ENCODE results near the gene SF3A1. TPM values are rescaled to one million over a fixed set of nuclear protein-coding genes. Genes with fewer than 3 reads are reported as not detected.
A peak's percentile ranks its signal among the peaks of the same experiment; 100 is the strongest.

SF3A1 gene
- total and polyA plus RNA-seq, 2 of the 13 experiments (the other 11 are each of a cell fraction or from before 2014, with no cell fraction given) = 10.0 to 22.0 TPM

DNA sequence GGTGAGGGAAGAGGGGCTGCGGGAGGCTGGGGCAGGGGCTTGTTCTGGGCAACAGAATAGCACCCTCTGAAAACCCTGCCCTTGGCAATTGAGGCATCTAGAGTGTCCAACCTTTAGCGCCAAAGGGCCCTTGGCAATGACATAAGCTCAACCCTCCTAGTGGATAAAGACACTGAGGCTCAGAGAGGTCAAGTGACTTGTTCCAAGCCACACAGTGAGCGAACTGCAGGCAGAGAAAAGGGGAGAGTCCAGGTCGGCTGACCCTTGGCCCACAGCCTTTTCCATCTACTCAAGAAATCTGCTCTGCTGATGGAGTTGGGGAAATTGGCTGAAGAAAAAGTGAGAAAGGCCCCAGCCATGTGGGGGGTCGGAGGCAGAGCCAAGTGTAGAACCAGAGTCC is 43.0 kb upstream of the SF3A1 start:
- Histone ChIP-seq H3K27ac (ENCODE audit: extremely low read length, insufficient read depth, low read length) (no peak overlapping the region), H3K4me2 (ENCODE audit: low read depth, low read length) (no peak overlapping the region), H3K27me3 (ENCODE audit: control insufficient read depth in 1 of 2, insufficient read depth in 2 of 2, low read length in 2 of 2) (no peaks in the 10 kb centered on the region; a peak in 1 of 5 replicates), H3K4me3 (replicated peaks in 1 of 3; ENCODE audit: insufficient read depth in 1 of 3, low read depth in 2 of 3, low read length in 3 of 3) (no peak overlapping the region), H3K9me3 (ENCODE audit: low read length) (no peaks in the 10 kb centered on the region), H2AFZ (ENCODE audit: low read length) (no peak overlapping the region), H3K79me2 (ENCODE audit: insufficient read depth, low read length) (no peaks in the 10 kb centered on the region), H3K36me3 (replicated peaks in 1 of 2; ENCODE audit: control insufficient read depth in 1 of 2, insufficient read depth in 2 of 2, low read length in 2 of 2) (no peaks in the 10 kb centered on the region), H3K9ac (ENCODE audit: insufficient read depth, low read depth, low read length) (no peak overlapping the region), H3K4me1 (ENCODE audit: insufficient read depth, low read length) (peaks cover 70% of the 10 kb centered on the region), H4K20me1 (ENCODE audit: insufficient read depth, low read length) (no peaks in the 10 kb centered on the region)
- intact Hi-C loops (cut with micrococcal nuclease; ENCODE audit: unreplicated experiment) = no loop called here
- ATAC-seq (no peak), FAIRE-seq (no peak), DNase-seq (ENCODE audit: low spot score) (no peak)
- POLR2A ChIA-PET = interaction anchor here (10.2 kb wide), 1 partner anchor 24 kb away, joined by 164 read pairs; the partner anchor contains the start of gene MTFP1
- TF ChIP-seq, protein P1, sequence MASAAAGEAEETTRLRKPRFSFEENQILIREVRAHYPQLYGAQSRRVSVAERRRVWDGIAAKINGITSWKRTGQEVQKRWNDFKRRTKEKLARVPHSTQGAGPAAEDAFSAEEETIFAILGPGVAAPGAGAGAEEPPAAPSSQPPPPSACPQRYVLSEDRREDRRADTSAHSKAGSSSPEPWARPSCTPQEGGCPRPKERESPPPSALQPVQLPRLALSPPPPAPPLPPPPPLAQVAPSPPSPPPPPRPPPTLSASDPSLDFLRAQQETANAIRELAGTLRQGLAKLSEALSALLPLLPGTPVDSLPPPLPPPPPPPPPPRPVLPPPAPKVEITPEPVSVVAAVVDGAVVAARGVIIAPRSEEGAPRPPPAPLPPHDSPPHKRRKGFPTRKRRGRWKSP (CRISPR knock-in tag; IDR thresholded peaks at IDR 0.05) = no peak
- TF ChIP-seq ETV6 (CRISPR knock-in tag; conservative IDR thresholded peaks at IDR 0.05) (no peak), ZNF768 (CRISPR knock-in tag; IDR thresholded peaks at IDR 0.05) (peak; percentile 93)
- no TSS peak for BruUV-seq (replicated peaks)
- CTCF ChIA-PET (ENCODE audit: low intra/inter-chr PET ratio, low total read pairs) = no interaction called here
- in situ Hi-C loops (cut with HindIII; ENCODE audit: extremely low pct_ligation_motif_present, low pct_unique_long_range_greater_than_20kb) = loop anchor here (25.0 kb wide), 1 partner anchor 287 kb away; no protein-coding TSS in a partner anchor
- 93% methylated on average over 5 of the region's 5 CpGs for WGBS (ENCODE audit: low lambda C conversion rate)

DNA sequence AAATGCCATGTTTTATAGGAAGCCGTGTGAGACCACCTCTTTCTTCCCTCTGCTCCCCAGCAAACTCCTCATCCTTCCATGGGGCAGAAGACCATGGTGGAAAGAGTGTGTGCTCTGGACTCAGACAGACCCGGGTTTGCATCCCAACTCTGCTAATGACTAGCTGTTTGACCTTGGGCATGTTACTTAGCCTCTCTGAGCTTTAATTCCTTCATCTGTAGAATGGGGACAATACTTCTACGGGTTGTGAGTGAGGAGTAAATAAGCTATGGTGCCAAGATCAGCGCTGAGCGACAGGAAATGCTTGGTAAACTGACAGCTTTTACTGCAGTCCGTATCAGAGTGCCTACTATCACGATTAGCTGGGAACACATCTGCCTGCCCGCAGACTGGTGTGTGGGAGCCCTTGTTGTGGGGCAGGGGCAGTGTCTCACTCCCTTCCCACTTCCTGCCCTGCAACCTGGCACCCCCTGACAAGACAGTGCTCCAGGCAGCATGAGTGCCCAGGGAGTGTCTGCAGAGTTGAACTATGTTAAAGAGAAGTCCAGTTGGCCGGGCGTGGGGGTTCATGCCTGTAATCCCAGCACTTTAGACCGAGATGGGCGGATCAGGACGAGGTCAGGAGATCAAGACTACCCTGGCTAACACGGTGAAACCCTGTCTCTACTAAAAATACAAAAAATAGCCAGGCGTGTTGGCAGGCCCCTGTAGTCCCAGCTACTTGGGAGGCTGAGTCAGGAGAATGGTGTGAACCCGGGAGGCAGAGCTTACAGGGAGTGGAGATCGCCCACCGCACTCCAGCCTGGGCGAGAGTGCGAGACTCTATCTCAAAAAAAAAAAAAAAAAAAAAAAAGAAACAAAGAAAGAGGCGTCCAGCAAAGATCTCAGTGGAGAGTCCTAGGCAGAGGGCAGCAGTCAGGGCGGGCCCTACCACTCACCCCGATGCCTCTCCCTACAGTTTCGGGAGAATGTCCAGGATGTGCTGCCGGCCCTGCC is 42.3 kb upstream of the SF3A1 start:
- Histone ChIP-seq H3K9me3 (ENCODE audit: low read length) (no peaks in the 10 kb centered on the region), H3K4me1 (ENCODE audit: insufficient read depth, low read length) (peaks cover 65% of the 10 kb centered on the region), H3K4me2 (ENCODE audit: low read depth, low read length) (peak overlapping the region; percentile 94), H3K9ac (ENCODE audit: insufficient read depth, low read depth, low read length) (no peak overlapping the region), H2AFZ (ENCODE audit: low read length) (no peak overlapping the region), H3K36me3 (replicated peaks in 1 of 2; ENCODE audit: control insufficient read depth in 1 of 2, insufficient read depth in 2 of 2, low read length in 2 of 2) (no peaks in the 10 kb centered on the region), H3K27me3 (ENCODE audit: control insufficient read depth in 1 of 2, insufficient read depth in 2 of 2, low read length in 2 of 2) (no peaks in the 10 kb centered on the region; a peak in 1 of 5 replicates), H3K27ac (ENCODE audit: extremely low read length, insufficient read depth, low read length) (no peak overlapping the region), H3K79me2 (ENCODE audit: insufficient read depth, low read length) (no peaks in the 10 kb centered on the region), H4K20me1 (ENCODE audit: insufficient read depth, low read length) (no peaks in the 10 kb centered on the region), H3K4me3 (replicated peaks in 1 of 3; ENCODE audit: insufficient read depth in 1 of 3, low read depth in 2 of 3, low read length in 3 of 3) (peak overlapping the region in 1 of 3 experiments; percentile 74; a peak in 1 of 6 replicates)
- in situ Hi-C loops (cut with HindIII; ENCODE audit: extremely low pct_ligation_motif_present, low pct_unique_long_range_greater_than_20kb) = loop anchor here (25.0 kb wide), 1 partner anchor 287 kb away; no protein-coding TSS in a partner anchor
- intact Hi-C loops (cut with micrococcal nuclease; ENCODE audit: unreplicated experiment) = no loop called here
- BruUV-seq (replicated peaks) = no TSS peak
- DNase-seq (ENCODE audit: low spot score) (no peak), ATAC-seq (no peak), FAIRE-seq (no peak)
- WGBS (ENCODE audit: low lambda C conversion rate) = 80% methylated on average over 25 of the region's 25 CpGs
- ChIA-PET CTCF (ENCODE audit: low intra/inter-chr PET ratio, low total read pairs) (no interaction called here), POLR2A (interaction anchor here (10.2 kb wide), 1 partner anchor 24 kb away, joined by 164 read pairs; the partner anchor contains the start of gene MTFP1)
- TF ChIP-seq ZNF598 (CRISPR knock-in tag; IDR thresholded peaks at IDR 0.05; ENCODE audit: borderline replicate concordance) (no peak), ZNF629 (CRISPR knock-in tag; conservative IDR thresholded peaks at IDR 0.05) (peak; percentile 81), ZNF768 (CRISPR knock-in tag; IDR thresholded peaks at IDR 0.05) (peak; percentile 85), HNRNPLL (IDR thresholded peaks at IDR 0.05; ENCODE audit: low read depth, low read length, poor library complexity, severe bottlenecking) (no peak), ZNF256 (CRISPR knock-in tag; conservative IDR thresholded peaks at IDR 0.05) (no peak), PHB2 (IDR thresholded peaks at IDR 0.05; ENCODE audit: partially characterized antibody) (no peak), POLR2G (IDR thresholded peaks at IDR 0.05; ENCODE audit: low read depth, low read length) (peak; percentile 23; the same call in 1 of the 2 replicates), KDM1A (CRISPR knock-in tag; IDR thresholded peaks at IDR 0.05) (peak; percentile 25; the same call in 1 of the 2 replicates)
- TF ChIP-seq, protein P2, sequence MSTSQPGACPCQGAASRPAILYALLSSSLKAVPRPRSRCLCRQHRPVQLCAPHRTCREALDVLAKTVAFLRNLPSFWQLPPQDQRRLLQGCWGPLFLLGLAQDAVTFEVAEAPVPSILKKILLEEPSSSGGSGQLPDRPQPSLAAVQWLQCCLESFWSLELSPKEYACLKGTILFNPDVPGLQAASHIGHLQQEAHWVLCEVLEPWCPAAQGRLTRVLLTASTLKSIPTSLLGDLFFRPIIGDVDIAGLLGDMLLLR (CRISPR knock-in tag; IDR thresholded peaks at IDR 0.05) = no peak
- TF ChIP-seq, protein P1 (CRISPR knock-in tag; IDR thresholded peaks at IDR 0.05) = no peak
- TF ChIP-seq, protein P3, sequence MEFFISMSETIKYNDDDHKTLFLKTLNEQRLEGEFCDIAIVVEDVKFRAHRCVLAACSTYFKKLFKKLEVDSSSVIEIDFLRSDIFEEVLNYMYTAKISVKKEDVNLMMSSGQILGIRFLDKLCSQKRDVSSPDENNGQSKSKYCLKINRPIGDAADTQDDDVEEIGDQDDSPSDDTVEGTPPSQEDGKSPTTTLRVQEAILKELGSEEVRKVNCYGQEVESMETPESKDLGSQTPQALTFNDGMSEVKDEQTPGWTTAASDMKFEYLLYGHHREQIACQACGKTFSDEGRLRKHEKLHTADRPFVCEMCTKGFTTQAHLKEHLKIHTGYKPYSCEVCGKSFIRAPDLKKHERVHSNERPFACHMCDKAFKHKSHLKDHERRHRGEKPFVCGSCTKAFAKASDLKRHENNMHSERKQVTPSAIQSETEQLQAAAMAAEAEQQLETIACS (CRISPR knock-in tag; IDR thresholded peaks at IDR 0.05) = no peak
